ENCODE measurements around the gene KIF6.

DNA sequence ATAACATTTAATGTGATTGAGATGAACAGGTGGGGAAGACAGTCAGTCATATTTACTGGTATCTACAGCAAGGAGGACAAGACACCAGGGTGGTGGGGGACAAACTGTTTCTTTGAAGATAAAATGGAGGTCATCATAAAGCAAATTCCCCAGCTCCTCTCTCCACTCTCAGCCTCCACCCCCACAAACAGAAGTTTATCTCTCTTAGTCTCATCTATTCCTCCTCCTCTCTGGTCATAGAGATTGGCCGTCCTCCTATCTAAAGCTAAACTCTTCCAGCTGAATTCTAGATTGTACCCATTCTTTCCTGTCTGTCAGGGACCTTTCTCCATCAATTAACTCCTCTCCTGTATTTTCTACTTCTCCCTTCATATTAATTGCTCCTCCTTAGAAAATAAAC lies 71.1 kb downstream of the KIF6 start:
- TF ChIP-seq, protein P1, sequence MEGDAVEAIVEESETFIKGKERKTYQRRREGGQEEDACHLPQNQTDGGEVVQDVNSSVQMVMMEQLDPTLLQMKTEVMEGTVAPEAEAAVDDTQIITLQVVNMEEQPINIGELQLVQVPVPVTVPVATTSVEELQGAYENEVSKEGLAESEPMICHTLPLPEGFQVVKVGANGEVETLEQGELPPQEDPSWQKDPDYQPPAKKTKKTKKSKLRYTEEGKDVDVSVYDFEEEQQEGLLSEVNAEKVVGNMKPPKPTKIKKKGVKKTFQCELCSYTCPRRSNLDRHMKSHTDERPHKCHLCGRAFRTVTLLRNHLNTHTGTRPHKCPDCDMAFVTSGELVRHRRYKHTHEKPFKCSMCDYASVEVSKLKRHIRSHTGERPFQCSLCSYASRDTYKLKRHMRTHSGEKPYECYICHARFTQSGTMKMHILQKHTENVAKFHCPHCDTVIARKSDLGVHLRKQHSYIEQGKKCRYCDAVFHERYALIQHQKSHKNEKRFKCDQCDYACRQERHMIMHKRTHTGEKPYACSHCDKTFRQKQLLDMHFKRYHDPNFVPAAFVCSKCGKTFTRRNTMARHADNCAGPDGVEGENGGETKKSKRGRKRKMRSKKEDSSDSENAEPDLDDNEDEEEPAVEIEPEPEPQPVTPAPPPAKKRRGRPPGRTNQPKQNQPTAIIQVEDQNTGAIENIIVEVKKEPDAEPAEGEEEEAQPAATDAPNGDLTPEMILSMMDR (IDR thresholded peaks at IDR 0.05; ENCODE audit: borderline replicate concordance, extremely low read depth, low read length, poor library complexity, severe bottlenecking) = no peak
- no peak for TF ChIP-seq EZH2 (IDR thresholded peaks at IDR 0.05; ENCODE audit: borderline replicate concordance, low read depth, low read length, severe bottlenecking)
